GM12865 (cell line): ENCODE measurements around the gene FER.
"Not testable (repeated sequence)": the region's sequence is repeated elsewhere in the genome, so short reads cannot be mapped to it uniquely, and the experiment has no call there.

Experiments used
- DNase-seq: peaks from one replicate; pipeline ENCODE4 v3.0.0; 2010; ENCODE audit warnings: low read depth
- H3K4me3 ChIP-seq: 2 replicates; pipeline ENCODE4 v1.5.1; 2011; ENCODE audit warnings: mild to moderate bottlenecking, low read depth, low read length, control low read depth
- TF ChIP-seq, protein P1 (sequence below): IDR thresholded peaks from 2 replicates; pipeline ENCODE4 v1.5.1; 2011; ENCODE audit warnings: low read length, control low read depth, low read depth, inconsistent platforms; ENCODE audit not compliant: insufficient read depth; ENCODE audit errors: missing control alignments

The FER gene

GRCh38 chr5:108760512-108760911, 12.8 kb downstream of the FER start:
- H3K4me3 ChIP-seq, result no peak overlapping the region
- DNase-seq, result no peak
- TF ChIP-seq, protein P1, sequence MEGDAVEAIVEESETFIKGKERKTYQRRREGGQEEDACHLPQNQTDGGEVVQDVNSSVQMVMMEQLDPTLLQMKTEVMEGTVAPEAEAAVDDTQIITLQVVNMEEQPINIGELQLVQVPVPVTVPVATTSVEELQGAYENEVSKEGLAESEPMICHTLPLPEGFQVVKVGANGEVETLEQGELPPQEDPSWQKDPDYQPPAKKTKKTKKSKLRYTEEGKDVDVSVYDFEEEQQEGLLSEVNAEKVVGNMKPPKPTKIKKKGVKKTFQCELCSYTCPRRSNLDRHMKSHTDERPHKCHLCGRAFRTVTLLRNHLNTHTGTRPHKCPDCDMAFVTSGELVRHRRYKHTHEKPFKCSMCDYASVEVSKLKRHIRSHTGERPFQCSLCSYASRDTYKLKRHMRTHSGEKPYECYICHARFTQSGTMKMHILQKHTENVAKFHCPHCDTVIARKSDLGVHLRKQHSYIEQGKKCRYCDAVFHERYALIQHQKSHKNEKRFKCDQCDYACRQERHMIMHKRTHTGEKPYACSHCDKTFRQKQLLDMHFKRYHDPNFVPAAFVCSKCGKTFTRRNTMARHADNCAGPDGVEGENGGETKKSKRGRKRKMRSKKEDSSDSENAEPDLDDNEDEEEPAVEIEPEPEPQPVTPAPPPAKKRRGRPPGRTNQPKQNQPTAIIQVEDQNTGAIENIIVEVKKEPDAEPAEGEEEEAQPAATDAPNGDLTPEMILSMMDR, result no peak

DNA sequence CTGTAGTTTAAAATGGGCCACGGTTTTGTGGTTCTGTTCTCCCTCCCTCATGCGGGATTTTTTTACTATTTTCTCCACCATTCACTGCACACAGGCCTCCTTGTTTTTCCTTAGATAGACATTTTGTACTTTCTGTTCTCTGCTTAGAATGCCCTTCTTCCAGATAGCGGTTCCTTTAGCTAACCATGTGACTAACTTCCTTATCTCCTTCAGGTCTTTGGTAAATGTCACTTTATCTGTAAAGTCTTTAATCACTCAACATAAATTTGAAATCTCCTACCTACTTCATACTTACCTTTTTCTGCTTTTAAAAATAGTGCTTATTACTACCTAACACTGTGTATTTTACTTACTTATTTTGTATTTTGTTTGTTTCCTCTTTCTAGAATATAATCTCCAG, 15.0 kb downstream of the FER start:
- H3K4me3 ChIP-seq, result no peak overlapping the region
- TF ChIP-seq, protein P1, result no peak
- no peak for DNase-seq

DNA sequence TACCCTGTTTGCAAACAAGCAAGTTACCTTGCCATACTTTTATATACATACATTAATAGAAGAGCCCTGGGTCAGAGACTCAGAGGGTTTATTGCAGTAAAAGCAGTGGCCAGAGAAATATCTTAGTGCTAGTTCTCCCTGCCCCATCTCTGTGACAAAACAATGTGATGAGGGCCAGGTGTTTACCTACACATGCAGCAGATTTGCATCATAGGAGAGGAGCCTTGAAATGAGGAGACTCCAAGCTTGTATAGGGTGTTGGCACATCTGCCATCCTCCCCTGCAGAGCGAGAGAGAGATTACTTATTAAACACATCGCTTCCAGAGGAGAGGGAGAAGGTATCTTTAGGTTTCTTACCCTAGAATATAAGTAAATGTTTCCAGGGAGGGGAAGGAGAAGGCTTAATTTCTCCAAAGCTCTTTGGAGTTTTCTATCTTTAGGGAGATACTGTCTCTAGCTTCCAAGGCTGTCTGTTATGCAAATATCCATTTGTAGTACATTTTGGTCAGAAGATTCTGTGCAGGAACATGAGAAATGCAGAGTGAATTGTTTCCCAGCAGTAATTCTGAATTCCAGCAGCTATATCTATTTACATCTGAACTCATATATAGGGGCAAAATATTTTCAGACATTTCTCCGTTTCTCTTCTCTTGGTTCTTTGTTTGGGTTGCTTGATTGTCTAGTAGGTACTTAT, 15.7 kb downstream of the FER start:
- DNase-seq, result no peak
- TF ChIP-seq, protein P1, result no peak
- no peak overlapping the region for H3K4me3 ChIP-seq

- TF ChIP-seq, protein P1, result no peak
- no peak for DNase-seq
- no peak overlapping the region for H3K4me3 ChIP-seq
Measured at GRCh38 chr5:108765647-108766046, 17.9 kb downstream of the FER start.

DNA sequence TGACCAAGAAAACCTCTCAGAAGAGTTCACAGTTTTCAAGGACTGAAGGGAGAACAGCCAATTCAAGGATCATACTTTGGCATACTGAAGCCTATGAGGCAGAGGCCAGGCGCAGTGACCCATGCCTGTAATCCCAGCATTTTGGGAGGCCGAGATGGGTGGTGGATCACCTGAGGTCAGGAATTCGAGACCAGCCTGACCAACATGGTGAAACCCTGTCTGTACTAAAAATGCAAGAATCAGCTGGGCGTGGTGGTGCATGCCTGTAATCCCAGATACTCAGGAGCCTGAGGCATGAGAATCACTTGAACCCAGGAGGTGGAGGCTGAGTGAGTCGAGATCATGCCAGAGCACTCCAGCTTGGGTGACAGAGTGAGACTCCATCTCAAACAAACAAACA, 19.2 kb downstream of the FER start:
- H3K4me3 ChIP-seq, DNase-seq: not testable (repeated sequence)

DNA sequence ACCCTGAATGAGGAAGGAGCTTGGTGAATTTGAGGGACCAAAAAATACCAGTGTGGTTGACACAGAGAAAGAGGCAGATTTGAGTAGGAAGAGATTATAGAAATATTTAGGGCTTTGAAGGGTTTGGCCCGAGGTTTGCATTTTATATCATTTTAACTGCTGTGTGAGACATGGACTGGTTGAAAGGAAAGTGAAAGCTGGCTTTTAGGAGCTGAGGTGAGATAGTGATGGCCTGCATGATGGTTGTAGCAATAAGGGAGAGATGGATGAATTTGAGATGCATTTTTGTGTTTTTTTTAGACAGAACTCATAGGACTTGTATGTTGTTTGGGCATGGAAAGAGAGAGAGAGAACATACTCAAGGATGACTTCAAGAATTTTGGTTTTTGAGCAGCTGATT, 21.7 kb downstream of the FER start:
- H3K4me3 ChIP-seq, result no peak overlapping the region; the same call in 1 of the 2 replicates
- DNase-seq, result peak; percentile 28
- TF ChIP-seq, protein P1, result no peak

DNA sequence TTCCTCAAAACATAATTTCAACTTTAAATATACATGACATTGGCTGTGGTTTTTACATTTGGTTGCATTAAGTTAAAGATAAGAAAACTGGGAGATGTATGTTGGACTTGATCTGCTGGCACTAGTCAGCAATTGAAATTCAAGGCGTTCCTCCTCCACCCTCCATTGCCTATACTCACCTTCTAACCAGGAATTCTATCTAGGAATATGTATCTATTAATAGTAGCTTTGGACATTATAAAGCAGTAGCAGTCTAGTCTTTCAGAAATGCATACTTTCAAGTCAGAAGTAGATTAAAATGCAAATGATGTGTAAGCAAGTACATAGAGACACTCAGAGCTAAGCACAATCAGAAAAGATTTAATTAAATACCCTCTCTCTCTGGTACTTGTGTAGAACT, 24.9 kb downstream of the FER start:
- H3K4me3 ChIP-seq, result no peak overlapping the region
- TF ChIP-seq, protein P1, result no peak
- DNase-seq, result no peak

DNA sequence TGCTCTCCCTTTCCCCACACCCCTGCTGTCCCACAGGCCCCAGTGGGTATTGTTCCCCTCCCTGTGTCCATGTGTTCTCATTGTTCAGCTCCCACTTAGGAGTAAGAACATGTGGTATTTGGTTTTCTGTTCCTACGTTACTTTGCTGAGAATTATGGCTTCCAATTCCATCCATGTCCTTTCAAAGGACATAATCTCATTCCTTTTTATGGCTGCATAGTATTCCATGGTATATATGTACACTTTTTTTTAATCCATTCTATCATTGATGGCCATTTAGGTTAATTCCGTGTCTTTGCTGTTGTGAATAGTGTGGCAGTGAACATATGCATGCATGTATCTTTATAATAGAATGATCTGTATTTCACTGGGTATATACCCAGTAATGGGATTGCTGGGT, 25.6 kb downstream of the FER start:
- TF ChIP-seq, protein P1, result no peak
- no peak for DNase-seq
- H3K4me3 ChIP-seq, result no peak overlapping the region

- DNase-seq, H3K4me3 ChIP-seq: not testable (repeated sequence)
Measured at GRCh38 chr5:108774079-108774478, 26.4 kb downstream of the FER start.

- not testable (repeated sequence) for H3K4me3 ChIP-seq, DNase-seq
Measured at GRCh38 chr5:108777582-108777981, 29.9 kb downstream of the FER start.

- DNase-seq, H3K4me3 ChIP-seq: not testable (repeated sequence)
Measured at GRCh38 chr5:108784577-108784976, 36.9 kb downstream of the FER start.
